ENCODE measurements around the gene FRMPD4. TPM values are rescaled to one million over a fixed set of nuclear protein-coding genes. Genes with fewer than 3 reads are reported as not detected.

FRMPD4 gene
- total and polyA plus RNA-seq, 10 of the 15 experiments (the other 5 are each of a cell fraction or from before 2014, with no cell fraction given): not detected

DNA sequence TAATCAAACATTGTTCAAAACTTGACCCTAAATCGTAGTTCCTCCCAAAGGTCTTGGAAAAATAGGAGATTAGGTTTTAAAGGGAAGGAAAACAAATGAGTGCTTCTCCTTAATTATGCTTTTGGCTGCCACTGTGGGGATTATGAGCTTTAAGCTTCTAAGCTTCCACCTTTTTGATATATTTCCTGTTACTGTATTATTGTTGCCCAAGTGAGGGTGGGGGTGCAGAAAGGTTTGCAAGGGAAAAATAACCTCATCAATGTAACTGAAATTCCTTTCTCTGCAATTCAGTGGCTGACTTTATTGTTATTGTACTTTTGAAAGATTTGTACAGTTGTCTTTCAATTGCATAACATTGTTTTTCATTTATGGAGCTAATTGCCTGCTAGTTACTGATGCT, 285.1 kb downstream of the FRMPD4 start:
- ATAC-seq (no peak), FAIRE-seq (no peak), DNase-seq (ENCODE audit: low read depth, low spot score) (no peak)
- intact Hi-C loops (cut with micrococcal nuclease; ENCODE audit: unreplicated experiment) (no loop called here), in situ Hi-C loops (cut with MboI) (no loop called here)
- no peak overlapping the region for H3K9ac ChIP-seq (ENCODE audit: control insufficient read depth, insufficient read depth, low read length)
- no peaks in the 10 kb centered on the region for H3K4me1 ChIP-seq (ENCODE audit: control insufficient read depth, insufficient read depth, low read length)
- ChIA-PET RAD21 (ENCODE audit: unreplicated experiment) (interaction anchor here (0.8 kb wide), 1 partner anchor 92 kb away, joined by 4 read pairs; no protein-coding TSS in a partner anchor), SMC1A (ENCODE audit: uncharacterized antibody, unreplicated experiment) (no interaction called here), POLR2A (no interaction called here), CTCF (no interaction called here)
- H3K4me2 ChIP-seq (ENCODE audit: control insufficient read depth, insufficient read depth): no peak overlapping the region
- no peak overlapping the region for H3K4me3 ChIP-seq
- H3K27me3 ChIP-seq (replicated peaks in 1 of 2; ENCODE audit: control insufficient read depth in 2 of 2, insufficient read depth in 2 of 2, low read length in 1 of 2): no peaks in the 10 kb centered on the region; a peak in 1 of 4 replicates
- H3K36me3 ChIP-seq (ENCODE audit: control insufficient read depth in 2 of 2, insufficient read depth in 2 of 2, low read length in 1 of 2): no peaks in the 10 kb centered on the region
- no TSS peak for BruUV-seq (replicated peaks)
- no peaks in the 10 kb centered on the region for H3K9me3 ChIP-seq (replicated peaks; ENCODE audit: control insufficient read depth, insufficient read depth, low read length)
- no peak overlapping the region for H2AFZ ChIP-seq (ENCODE audit: control insufficient read depth, low read depth, low read length)
- H3K27ac ChIP-seq (ENCODE audit: control insufficient read depth, insufficient read depth): no peak overlapping the region
- no peaks in the 10 kb centered on the region for H3K79me2 ChIP-seq (ENCODE audit: control insufficient read depth, insufficient read depth, low read length)
- TF ChIP-seq RELA (IDR thresholded peaks at IDR 0.05; ENCODE audit: borderline replicate concordance, partially characterized antibody) (no peak), MEF2A (IDR thresholded peaks at IDR 0.05; ENCODE audit: insufficient read depth, low read depth, low read length) (no peak), SPI1 (IDR thresholded peaks at IDR 0.05; ENCODE audit: borderline replicate concordance, insufficient read depth, low read depth, low read length) (no peak), CHD2 (IDR thresholded peaks at IDR 0.05; ENCODE audit: borderline replicate concordance, low read depth, low read length) (no peak), JUND (IDR thresholded peaks at IDR 0.05; ENCODE audit: low read depth, low read length) (no peak), CEBPB (IDR thresholded peaks at IDR 0.05; ENCODE audit: borderline replicate concordance in 1 of 2, low read depth in 2 of 2, low read length in 2 of 2) (no peak), FOS (IDR thresholded peaks at IDR 0.05; ENCODE audit: borderline replicate concordance, extremely low read depth, insufficient read length) (no peak), POLR2AphosphoS5 (IDR thresholded peaks at IDR 0.05; ENCODE audit: low read length) (no peak)
- TF ChIP-seq, protein P1, sequence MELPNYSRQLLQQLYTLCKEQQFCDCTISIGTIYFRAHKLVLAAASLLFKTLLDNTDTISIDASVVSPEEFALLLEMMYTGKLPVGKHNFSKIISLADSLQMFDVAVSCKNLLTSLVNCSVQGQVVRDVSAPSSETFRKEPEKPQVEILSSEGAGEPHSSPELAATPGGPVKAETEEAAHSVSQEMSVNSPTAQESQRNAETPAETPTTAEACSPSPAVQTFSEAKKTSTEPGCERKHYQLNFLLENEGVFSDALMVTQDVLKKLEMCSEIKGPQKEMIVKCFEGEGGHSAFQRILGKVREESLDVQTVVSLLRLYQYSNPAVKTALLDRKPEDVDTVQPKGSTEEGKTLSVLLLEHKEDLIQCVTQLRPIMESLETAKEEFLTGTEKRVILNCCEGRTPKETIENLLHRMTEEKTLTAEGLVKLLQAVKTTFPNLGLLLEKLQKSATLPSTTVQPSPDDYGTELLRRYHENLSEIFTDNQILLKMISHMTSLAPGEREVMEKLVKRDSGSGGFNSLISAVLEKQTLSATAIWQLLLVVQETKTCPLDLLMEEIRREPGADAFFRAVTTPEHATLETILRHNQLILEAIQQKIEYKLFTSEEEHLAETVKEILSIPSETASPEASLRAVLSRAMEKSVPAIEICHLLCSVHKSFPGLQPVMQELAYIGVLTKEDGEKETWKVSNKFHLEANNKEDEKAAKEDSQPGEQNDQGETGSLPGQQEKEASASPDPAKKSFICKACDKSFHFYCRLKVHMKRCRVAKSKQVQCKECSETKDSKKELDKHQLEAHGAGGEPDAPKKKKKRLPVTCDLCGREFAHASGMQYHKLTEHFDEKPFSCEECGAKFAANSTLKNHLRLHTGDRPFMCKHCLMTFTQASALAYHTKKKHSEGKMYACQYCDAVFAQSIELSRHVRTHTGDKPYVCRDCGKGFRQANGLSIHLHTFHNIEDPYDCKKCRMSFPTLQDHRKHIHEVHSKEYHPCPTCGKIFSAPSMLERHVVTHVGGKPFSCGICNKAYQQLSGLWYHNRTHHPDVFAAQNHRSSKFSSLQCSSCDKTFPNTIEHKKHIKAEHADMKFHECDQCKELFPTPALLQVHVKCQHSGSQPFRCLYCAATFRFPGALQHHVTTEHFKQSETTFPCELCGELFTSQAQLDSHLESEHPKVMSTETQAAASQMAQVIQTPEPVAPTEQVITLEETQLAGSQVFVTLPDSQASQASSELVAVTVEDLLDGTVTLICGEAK (IDR thresholded peaks at IDR 0.05; ENCODE audit: borderline replicate concordance): no peak
- WGBS (ENCODE audit: insufficient coverage, insufficient replicate concordance, low lambda C conversion rate, missing lambda C conversion rate): 21% methylated on average over 1 of the region's 1 CpG
- H4K20me1 ChIP-seq (ENCODE audit: control insufficient read depth, insufficient read depth): no peaks in the 10 kb centered on the region

All from GM12878 (cell line).